ENCODE measurements around the gene RIN1. TPM values are rescaled to one million over a fixed set of nuclear protein-coding genes. Genes with fewer than 3 reads are reported as not detected.
A peak's percentile ranks its signal among the peaks of the same experiment; 100 is the strongest.

RIN1 gene
- total RNA-seq, 1 donor from 2014 or later: 32.3 TPM

DNA sequence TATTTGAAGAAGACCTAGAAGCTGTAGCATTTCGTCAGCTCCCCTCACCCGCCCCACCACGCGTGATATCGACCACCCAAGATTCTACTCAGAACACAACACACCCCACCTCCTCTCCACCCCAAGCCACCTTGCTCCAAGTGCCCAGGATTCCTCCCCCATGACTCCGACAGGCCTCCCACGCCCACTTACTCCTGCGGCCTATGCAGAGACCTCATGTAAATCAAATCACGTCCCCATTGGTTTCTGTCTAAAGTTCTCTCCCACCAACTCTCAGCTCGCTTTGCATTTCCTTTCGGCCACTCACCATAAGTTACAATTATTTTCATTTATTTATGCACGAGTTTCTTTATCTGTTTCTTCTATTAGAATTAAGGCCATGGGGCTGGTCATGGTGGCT, 33.6 kb downstream of the RIN1 start:
- DNase-seq (ENCODE audit: low read depth): no peak

DNA sequence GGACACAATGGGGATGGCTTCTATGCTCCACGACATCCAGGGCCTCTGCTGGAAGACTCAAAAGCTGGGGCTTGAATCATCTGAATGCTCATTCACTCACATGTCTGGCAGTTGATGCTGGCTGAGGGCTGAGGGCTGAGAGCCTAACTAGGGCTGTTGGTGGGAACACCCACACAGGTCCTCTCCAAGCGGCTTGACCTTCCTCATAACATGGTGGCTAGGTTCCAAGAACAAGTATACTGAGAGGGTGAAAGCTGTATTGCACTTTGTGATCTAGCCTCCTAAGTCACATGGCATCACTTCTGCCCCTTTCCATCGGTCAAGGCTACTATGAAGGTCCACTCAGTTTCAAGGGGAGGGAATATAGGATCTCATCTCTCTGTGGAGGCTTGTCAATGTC, 37.0 kb downstream of the RIN1 start:
- DNase-seq (ENCODE audit: low read depth): no peak

DNA sequence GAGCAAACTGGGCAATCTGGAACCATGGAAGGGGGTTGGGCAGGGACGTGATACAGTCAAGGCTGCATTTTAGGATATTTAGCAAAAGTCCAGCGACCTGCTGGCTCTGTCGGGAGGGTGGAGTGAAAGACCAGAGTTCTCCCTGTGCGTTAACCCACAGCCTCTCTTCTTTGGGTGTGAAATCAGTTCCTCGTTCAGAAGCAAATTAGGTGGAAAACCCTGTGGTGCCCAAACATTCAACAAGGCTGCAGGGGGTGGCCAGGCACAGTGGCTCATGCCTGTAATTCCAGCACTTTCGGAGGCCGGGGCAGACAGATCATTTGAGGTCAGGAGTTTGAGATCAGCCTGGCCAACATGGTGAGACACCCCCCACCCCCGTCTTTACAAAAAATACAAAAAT, 38.6 kb downstream of the RIN1 start:
- no peak for DNase-seq (ENCODE audit: low read depth)

DNA sequence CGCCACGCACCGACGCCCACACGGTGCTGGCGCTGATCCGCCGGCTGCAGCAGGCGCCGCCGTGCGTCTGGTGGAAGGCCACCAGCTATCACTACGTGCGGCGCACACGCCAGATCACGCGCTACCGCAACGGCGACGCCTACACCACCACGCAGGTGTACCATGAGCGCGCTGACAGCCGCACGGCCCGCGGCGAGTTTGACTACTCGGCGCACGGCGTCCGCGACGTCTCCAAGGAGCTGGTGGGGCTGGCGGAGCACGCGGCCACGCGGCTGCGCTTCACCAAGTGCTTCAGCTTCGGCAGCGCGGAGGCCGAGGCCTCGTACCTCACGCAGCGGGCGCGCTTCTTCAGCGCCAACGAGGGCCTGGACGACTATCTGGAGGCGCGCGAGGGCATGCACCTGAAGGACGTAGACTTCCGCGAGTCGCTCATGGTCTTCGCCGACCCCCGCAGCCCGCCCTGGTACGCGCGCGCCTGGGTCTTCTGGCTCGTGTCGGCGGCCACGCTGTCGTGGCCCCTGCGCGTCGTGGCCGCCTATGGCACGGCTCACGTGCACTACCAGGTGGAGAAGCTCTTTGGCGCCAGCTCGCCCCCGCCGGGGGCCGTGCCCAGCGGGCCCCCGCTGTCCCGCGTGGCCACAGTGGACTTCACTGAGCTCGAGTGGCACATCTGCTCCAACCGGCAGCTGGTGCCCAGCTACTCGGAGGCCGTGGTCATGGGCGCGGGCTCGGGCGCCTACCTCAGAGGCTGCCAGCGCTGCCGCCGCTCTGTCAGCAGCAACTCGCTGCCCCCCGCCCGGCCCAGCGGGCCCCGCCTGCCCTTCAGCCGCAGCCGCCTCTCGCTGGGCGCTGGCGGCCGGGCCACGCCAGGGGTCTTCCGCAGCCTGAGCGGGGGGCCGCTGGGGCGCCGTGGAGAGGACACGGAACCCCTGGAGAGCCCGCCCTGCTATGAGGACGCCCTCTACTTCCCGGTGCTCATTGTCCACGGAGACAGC, 41.3 kb downstream of the RIN1 start:
- no peak for DNase-seq (ENCODE audit: low read depth)

DNA sequence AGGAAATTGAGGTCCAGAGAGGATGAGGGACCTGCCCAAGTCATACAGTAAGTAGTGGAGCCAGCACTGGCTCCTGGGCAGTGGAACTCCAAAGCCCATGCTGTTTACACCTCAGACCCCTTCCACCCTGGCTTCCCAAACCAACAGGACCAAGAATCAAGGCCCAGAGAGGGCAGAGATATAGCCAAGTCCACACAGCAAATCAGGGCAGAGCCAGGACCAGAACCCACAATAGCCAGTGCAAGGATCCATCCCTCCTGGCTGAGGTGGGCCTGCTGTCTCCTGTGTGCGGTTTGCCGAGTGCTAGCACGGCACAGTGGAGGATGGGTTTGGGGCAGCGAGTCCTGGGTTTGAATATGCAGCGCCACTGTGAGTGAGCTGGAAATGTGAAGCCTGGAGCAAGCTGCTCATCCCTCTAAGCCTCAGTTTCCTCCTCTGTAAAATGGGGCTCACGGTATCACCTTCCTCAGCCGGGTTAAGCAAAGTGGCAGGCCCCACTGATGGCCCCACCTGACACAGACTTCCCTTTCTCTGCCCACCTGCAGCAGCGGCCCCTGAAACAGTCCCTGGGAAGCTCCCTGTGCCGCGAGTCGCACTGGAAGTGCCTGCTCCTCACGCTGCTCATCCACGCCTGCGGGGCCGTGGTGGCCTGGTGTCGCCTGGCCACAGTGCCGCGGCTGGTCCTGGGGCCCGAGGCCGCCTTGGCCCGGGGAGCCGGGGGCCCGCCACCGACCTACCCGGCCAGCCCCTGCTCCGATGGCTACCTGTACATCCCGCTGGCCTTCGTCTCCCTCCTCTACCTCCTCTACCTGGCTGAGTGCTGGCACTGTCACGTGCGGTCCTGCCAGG, 42.2 kb downstream of the RIN1 start:
- no peak for DNase-seq (ENCODE audit: low read depth)

DNA sequence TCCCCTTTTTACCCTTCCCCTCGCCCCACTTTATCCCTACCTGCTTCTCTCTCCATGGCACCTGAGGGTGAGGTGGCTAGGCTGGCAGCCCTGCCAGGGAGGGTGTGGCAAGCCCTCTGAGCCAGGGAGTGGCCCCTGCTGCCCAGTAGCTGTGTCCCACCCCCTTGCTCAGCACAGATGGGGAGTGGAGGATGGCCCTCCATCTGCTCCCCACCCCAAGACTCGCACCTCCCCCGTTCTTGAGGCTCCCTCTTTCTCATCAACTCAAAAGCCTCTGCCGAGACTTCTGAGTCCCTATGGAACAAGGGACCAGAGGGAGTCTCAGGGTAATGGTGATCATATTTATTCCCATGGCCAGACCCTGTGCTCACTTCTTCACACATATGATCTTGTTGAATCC, 42.9 kb downstream of the RIN1 start:
- DNase-seq (ENCODE audit: low read depth): no peak

DNA sequence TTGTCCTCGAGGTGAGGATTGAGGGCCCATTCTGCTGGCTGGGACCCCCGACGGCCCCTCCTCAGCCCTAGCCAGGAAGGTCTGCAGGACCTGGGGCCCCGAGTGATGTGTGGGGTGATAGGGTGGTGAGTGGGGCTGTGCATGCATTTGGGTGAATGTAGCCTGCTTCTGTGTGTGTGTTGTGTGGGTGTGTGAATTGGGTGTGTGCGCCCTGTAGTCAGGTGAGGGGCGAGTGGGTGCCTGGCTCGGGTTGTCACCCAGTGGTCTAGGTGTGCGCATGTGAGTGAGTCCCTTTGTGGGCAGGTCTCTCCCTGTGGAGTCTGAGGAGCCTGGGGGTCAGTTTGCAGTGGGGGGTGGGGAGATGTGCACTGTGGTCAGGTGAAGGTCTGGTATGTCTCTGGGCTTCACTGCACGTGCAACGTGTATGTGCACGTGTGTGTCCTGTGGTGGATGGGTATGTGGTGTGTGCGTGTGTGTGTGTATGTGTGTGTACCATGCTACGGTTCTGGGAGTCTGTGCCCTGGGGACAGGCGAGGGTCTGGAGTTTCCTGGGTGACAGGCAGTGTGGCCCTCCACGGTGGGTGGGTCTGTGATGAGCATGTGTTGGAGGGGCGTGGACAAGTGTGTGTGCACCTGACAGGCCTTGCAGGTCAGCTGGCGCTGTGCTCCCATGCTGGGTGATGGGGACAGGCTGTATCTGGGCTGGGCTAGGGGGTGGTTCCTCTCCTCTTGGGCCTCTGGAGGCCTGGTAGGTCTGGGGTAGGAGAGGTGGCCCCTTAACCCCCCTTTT, 43.5 kb downstream of the RIN1 start:
- DNase-seq (ENCODE audit: low read depth): no peak

DNA sequence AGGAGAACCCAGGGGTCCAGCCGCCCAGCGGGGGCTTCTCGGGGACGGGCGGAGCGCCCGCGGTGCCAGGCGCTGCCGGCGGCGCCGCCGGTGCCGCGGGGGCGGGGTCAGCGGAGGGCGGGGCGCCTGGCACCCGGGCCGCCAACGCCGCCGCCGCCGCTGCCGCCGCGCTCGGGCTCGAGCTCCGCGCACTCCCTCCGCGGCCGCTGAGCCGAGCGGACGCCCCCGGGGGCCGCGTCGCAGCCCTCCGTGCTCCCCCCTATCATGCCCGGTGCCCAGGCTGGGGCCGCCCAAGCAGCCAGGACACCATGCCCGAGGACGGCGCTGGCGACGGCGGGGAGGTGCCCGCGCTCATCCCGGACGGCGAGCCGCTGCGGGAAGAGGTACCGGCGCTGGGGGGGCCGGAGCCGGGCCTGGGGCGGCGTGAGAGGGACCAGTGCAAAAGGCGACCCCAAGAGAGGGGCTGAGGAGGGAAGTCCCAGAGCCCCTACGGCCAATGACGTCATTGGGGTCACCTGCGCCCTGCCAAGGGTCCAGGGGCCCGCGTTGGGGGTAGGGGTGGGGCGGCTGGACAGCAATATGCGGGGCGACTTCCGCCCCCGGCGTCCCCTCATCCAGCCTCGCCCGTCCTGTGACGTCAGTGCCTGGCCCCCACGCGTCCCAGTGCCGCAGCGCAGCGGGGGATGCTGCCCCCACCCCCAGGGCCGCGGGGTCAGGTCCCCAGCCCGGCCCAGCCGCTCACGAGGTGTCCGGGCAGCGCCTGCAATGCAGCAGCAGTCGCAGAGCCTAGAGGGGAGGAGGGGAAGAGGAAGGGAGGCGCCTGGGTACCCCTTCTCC, 44.3 kb downstream of the RIN1 start, which contains the start of gene TMEM151A:
TMEM151A (plus strand) TSS at position 189 of the 837 bp plus-strand sequence; CDS start at position 309, 120 bp downstream.
- no peak for DNase-seq (ENCODE audit: low read depth)

DNA sequence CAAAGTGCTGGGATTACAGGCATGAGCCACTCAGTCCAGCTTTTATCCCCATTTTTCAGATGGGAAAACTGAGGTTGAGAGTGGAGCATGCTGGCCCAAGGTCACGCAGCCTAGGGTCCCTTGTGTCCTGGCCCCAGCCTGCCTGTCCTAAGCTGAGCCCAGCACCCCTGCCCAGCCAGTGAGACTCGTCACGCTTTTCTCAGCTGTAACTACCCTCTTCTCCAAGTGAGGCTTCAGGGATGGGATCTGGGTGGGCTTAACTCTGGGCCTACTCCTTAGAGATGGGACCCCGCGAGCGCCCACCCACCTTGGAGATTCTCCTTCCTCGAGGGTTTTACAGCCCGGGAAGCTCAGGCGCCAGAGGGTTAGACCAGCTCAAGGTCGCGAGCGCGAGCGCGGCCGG, 44.9 kb downstream of the RIN1 start:
- DNase-seq (ENCODE audit: low read depth): no peak

DNA sequence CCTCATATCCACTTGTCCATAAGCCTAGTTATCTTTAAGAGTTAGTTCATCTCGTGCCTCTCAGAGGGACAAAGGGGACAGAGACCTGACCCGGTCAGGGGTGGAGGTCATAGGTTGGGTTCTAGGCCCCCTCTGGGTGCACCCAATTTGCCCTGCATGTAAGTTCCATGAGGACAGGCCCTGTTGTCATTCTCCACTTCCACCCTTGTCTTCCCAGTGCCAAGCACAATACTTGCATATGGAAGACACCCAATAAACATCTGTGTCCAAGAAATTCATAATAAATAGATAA, 46.0 kb downstream of the RIN1 start:
- no peak for DNase-seq (ENCODE audit: low read depth)

DNA sequence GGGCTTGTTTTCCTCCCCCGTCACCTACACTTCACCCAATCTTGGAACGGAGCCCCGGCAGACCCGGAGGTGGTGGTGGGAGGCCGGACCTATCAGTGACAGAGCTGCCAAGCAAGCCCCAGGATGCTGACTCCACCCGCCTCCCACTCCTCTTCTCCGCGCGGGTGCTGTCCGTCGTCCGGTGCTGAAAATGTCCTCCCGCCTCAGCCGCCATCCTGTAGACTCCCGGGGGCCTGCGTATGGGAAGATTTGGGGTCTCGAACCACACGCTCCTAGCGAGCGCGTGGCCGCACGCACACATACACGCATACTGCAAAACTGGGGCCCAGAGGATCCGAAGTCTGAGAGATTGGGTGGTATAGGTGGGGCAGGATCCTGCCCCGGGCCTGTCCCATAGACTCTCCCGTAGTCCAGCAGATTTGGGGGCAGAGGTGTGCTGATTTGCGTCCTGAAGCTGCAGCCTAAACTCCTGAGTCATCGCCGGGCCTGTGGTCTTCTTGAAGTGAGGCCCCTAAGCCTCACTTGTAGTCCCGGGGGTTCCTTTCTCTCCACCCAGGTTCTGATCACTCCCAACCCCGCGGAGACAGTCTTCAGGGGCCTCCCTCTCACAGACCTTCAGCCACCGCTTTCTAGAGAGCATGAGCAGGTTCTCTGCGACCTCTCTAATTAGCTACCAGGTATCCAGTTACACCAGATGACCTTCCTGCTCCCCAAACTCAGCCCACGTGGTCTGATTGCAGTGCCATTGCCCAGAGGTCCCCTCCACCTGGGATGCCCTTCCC, 46.5 kb downstream of the RIN1 start:
- peak; percentile 78 for DNase-seq (ENCODE audit: low read depth)

DNA sequence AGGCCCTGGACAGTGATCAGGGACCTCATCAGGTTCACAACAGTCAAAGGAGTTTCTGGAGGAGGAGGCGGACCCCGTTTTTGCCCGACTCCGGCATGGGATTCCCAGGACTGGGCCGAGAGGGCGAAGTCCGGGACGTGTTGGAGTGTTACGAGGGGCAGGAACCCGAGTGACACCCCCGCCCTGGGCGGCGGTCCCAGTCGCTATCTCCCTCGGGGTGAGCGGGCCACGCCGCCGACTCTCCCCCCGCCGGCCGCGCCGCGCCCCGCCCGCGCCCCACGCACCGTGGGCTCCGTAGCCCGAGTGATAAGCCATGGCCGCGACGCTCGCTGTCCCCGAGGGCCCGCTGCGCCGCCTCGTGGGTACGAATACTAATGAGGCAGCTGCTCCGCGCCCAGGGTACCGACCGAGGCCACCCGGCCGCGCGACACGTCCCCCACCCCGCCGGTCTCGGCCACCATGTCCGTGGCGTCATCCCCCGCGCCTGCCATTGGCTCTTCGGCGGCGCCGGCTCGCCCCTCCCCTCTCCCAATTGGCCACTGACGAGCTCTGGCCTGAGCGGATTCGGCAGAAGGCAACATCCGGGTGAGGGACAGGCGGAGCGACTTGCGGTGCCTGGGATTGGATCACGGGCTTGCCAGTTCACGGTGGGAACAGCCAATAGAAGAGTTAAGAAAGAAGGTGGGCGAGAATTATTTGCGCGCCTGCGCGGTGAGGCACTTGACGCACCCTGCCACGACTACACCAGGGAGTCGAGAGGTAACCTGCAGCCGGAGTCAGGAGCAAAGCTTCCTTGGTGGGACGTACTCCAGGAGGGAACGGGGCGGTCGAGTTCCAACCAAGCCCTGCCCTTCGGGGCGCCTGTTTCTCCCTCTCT, 47.3 kb downstream of the RIN1 start, which contains the start of gene YIF1A:
YIF1A (minus strand) TSS at position 473 of the 877 bp plus-strand sequence; CDS start at position 315, 158 bp downstream.
- peak; percentile 99 for DNase-seq (ENCODE audit: low read depth)

DNA sequence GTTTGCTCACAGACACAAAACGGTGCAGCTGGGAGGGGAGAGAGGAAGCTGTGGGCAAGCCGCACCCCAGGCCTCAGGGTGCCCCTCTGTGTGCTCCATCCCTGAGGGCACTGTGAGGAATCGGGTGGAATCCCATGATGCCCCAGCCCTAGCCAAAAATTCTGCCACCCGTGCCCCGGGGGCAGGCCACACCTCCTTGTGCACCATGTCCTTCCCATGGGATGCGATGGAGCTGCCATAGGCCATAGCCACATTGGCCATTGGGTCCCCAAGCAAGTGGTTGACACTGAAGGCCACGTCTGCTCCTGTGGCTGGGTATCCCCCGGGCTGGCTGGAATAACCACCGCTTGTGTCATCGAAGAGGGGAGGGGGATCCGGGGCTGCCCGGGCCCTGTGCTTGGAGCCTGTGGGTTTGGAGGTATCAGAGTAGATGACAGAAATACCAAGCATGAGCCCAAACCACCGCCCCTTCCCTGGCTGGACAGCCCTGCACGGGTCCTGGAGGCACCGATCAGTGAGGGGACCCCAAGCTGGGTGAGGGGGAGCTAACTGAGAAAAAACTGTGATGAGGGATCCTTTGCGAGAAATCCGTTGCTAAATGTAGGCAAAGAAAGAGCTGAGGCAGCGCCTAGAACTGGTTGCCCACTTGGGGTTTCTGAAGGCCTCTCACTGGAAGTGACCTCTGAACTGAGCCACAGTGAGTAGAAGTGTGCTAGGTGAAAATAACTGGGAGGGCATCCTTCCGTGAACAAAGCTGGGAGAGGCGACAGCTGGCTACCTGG, 48.2 kb downstream of the RIN1 start:
- peak; percentile 50 for DNase-seq (ENCODE audit: low read depth)

DNA sequence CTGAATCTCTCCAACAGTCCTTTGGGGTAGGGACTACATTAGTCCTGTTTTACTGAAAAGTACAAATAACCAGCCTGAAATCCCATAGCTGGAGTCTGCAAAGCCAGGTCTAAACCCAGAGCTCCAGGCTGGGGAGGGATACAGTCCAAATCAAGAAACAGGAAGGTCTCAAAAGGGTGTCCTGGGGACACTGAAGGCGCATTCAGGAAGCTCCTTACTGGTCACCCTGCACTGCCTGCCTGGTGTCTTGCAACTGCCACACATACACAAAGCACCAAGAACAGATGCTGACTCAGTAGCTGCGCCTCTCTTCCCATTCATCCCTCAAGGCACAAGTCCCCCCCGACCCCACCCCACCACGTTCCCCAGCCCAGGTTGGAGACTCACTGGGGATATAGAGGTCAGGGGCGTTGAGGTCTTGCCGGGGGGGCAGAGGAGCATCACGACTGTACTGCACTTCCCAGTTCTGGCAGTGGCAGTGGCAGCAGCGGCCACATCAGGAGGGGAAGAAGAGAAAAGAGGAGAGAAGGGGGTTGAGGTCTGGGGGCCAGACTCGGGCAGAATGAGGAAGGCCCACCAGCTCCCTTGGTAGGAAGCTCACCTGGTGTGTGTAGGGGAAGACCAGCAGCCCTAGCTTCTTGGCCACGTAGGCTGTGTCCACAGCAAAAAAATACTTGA, 48.9 kb downstream of the RIN1 start:
- no peak for DNase-seq (ENCODE audit: low read depth)

DNA sequence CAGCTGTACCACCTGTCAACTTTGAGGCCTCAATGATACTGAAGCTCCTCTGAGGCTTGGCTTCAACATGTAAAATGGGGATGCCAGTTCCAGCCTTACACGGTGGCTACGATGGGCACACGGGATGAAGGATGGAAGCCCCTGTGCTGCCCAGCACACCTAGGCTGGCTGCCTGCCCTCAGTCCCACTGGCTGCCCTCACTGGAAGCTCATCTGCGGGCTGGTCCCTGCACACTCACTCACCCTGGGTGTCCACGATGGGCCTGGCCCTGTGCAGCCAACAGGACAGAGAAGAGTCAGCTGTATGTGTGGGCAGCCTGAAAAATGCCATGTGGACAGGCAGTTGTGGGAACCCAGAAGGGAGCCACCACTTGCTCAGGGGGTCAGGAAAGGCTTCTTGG, 49.5 kb downstream of the RIN1 start:
- no peak for DNase-seq (ENCODE audit: low read depth)

DNA sequence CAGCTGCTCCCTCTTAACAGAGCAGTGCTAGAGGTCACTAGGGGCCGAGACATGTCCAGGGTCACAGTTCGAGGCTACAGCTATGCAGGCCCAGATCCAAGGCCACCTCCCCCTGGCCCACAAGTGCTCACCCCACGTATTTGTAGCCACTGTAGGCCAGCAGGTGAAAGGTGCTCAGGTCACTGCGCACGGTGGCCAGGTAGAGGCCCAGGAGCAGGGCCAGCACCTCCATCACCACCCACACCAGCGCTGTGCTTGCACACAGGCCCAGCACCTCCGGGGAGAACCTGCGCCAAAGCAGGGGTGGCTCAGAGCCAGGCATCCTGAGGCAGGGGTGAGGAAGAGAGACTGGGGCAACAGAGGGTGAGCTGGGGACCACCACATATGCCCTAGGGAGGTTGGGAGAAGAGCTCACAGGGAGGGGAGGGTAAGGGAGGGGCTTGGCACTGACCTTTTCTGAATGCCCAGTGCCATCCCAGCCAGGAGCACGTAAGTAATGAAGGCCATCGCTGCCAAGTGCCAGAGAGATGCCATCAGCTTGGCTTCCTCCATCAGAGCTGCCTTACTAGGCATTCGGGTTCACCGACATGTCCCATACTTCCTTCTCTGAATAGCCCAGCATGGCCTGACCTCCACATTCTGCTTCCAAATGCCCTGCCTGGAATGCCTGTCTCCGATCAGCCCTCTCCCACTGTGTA, 50.8 kb downstream of the RIN1 start:
- DNase-seq (ENCODE audit: low read depth): no peak
